ENCODE data around the gene PSIP1.

Gene PSIP1

DNA sequence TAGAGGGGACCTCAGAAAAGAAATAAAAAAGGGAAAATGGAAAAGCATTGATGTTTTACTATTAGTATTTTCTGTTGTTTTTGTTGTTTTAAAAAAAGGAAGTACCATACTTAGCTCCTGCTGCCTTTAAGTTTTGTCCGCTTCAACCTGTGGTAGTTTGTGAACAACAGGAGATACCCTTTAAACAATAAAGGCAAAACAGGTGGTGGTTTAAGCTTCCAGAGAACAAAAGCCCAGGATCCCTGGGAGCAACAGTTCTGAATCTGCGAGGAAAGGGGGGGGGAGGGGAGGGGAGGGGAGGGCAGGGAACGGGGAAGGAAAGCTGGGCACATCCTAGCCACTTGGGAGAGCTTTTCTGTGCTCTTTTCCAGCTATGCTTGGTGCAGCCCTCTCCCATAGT is 2.1 kb upstream of the PSIP1 start:
- Histone ChIP-seq H3K27ac (ENCODE audit: low read depth, low read length) (peak overlapping the region; percentile 36), H2BK120ac (ENCODE audit: low read depth, low read length) (no peak overlapping the region)

DNA sequence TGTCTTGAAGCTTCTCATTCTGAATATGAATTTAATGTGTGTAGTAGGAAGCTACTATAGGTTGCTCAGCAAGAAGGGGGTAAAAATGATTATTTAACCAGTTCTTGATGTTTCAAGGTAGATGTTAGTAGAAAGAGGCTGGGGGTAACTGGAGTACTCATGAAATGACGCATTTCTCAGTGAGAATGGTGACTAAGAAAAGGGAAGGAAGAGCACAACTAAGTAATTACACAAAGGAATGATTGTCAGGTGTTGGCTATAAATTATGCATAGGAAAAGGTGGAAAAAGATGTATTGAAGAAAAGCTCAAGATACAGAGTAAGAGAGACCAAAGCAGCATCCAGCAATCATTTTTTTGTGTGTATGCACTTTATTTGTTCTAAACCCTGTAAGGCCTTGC is 1.4 kb upstream of the PSIP1 start:
- peaks cover 24% of the 10 kb centered on the region for H3K79me2 ChIP-seq (ENCODE audit: control insufficient read depth, insufficient read depth, low read length)
- no peak overlapping the region for H4K8ac ChIP-seq (ENCODE audit: low read depth, low read length)
- H2BK120ac ChIP-seq (ENCODE audit: low read depth, low read length): no peak overlapping the region
- no peaks in the 10 kb centered on the region for H3K36me3 ChIP-seq (ENCODE audit: control insufficient read depth, insufficient read depth, low read length)
- peaks cover 10% of the 10 kb centered on the region for H3K4me1 ChIP-seq (ENCODE audit: control insufficient read depth, low read depth, low read length)
- peak; percentile 28 for DNase-seq
- H3K79me1 ChIP-seq (ENCODE audit: low read length): peaks cover 3% of the 10 kb centered on the region
- no peak overlapping the region for H2BK5ac ChIP-seq (ENCODE audit: low read length)
- no peak overlapping the region for H2AK5ac ChIP-seq (ENCODE audit: low read length)
- H3K4me2 ChIP-seq (ENCODE audit: low read length): no peak overlapping the region
- H3K9ac ChIP-seq (ENCODE audit: low read length): peak overlapping the region; percentile 55
- no CpG with 5 or more reads among the region's 1 CpG for WGBS (ENCODE audit: extremely low coverage, insufficient coverage, low lambda C conversion rate)
- H4K5ac ChIP-seq (ENCODE audit: low read length): no peak overlapping the region
- peak overlapping the region; percentile 26 for H3K27ac ChIP-seq (ENCODE audit: low read depth, low read length)
- no peak overlapping the region for H3K4me3 ChIP-seq (ENCODE audit: low read length)
- H3K4ac ChIP-seq (ENCODE audit: low read depth, low read length): peak overlapping the region; percentile 81
- H3K27me3 ChIP-seq (ENCODE audit: insufficient read depth, low read length, poor library complexity): no peaks in the 10 kb centered on the region
- H3K18ac ChIP-seq (ENCODE audit: low read length): peak overlapping the region; percentile 90
- no peak overlapping the region for H3K23ac ChIP-seq (ENCODE audit: low read length)
- peak overlapping the region; percentile 85 for H2BK15ac ChIP-seq (replicated peaks; ENCODE audit: low read depth)
- peak overlapping the region; percentile 76 for H3K56ac ChIP-seq (ENCODE audit: low read length)

More for the DNA sequence above, 2.1 kb upstream of the PSIP1 start:
- no peak overlapping the region for H2AK5ac ChIP-seq (ENCODE audit: low read length)
- H3K27me3 ChIP-seq (ENCODE audit: insufficient read depth, low read length, poor library complexity): no peaks in the 10 kb centered on the region
- peak overlapping the region; percentile 57 for H3K18ac ChIP-seq (ENCODE audit: low read length)
- H3K23ac ChIP-seq (ENCODE audit: low read length): no peak overlapping the region
- H3K36me3 ChIP-seq (ENCODE audit: control insufficient read depth, insufficient read depth, low read length): no peaks in the 10 kb centered on the region
- H3K4me3 ChIP-seq (ENCODE audit: low read length): no peak overlapping the region
- peak overlapping the region; percentile 83 for H3K56ac ChIP-seq (ENCODE audit: low read length)
- peak; percentile 64 for DNase-seq
- peak overlapping the region; percentile 62 for H2BK5ac ChIP-seq (ENCODE audit: low read length)
- no peak overlapping the region for H4K5ac ChIP-seq (ENCODE audit: low read length)
- peaks cover 21% of the 10 kb centered on the region for H3K79me2 ChIP-seq (ENCODE audit: control insufficient read depth, insufficient read depth, low read length)
- H3K9ac ChIP-seq (ENCODE audit: low read length): peak overlapping the region; percentile 52
- H3K4ac ChIP-seq (ENCODE audit: low read depth, low read length): peak overlapping the region; percentile 45
- peaks cover 10% of the 10 kb centered on the region for H3K4me1 ChIP-seq (ENCODE audit: control insufficient read depth, low read depth, low read length)
- peaks cover 3% of the 10 kb centered on the region for H3K79me1 ChIP-seq (ENCODE audit: low read length)
- H3K4me2 ChIP-seq (ENCODE audit: low read length): peak overlapping the region; percentile 38
- H2BK15ac ChIP-seq (replicated peaks; ENCODE audit: low read depth): no peak overlapping the region
- no peak overlapping the region for H4K8ac ChIP-seq (ENCODE audit: low read depth, low read length)
- WGBS (ENCODE audit: extremely low coverage, insufficient coverage, low lambda C conversion rate): no CpG with 5 or more reads among the region's 3 CpGs

DNA sequence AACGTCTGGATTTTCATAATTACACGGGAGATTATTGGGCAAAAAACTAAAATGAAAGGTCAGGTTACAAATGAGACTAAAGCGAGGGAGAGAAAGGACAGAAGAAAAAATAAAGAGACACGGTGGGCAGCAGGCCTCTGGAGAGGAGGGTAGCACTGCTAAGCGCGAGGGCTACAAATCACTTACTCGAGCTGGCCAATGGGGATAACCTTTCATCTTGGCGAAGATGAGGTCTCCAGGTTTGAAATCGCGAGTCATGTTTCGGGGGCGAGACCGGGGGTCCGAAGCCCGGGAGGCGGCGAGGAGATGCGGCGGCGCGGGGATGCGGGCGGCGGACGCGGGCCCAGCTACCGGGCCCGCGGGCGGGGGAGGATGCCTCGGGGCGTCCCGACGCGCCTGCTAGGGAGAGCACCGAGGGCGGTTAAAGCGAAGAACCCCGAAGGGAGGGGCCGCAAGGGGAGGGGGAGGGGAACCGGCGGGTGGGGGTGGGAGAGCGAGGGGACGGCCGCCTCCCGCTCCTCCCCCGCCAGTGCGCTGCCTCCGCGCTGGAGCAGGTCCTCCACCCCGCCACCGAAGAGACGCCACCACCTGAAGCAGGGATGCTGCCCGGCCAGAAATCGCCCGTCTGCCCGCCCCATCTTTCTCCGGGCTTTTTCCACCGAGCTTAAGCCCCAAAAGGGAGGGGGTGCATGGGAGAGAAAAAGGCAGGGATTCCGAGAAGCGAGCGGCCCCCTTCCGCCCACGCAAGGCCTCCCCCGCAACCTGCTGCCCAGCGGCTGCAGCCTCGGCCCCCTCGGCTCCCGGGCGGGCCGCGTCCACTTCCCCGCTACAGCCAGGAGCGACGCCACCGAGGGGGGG is 610 bp downstream of the PSIP1 start:
- H3K27me3 ChIP-seq (ENCODE audit: insufficient read depth, low read length, poor library complexity): no peaks in the 10 kb centered on the region
- H4K8ac ChIP-seq (ENCODE audit: low read depth, low read length): no peak overlapping the region
- H3K79me2 ChIP-seq (ENCODE audit: control insufficient read depth, insufficient read depth, low read length): peaks cover 32% of the 10 kb centered on the region
- H2BK120ac ChIP-seq (ENCODE audit: low read depth, low read length): peak overlapping the region; percentile 79
- peak overlapping the region; percentile 89 for H3K9ac ChIP-seq (ENCODE audit: low read length)
- peaks cover 6% of the 10 kb centered on the region for H3K79me1 ChIP-seq (ENCODE audit: low read length)
- no peak overlapping the region for H3K23ac ChIP-seq (ENCODE audit: low read length)
- peak overlapping the region; percentile 14 for H2BK5ac ChIP-seq (ENCODE audit: low read length)
- H3K36me3 ChIP-seq (ENCODE audit: control insufficient read depth, insufficient read depth, low read length): peaks cover 2% of the 10 kb centered on the region
- peak overlapping the region; percentile 87 for H3K56ac ChIP-seq (ENCODE audit: low read length)
- peak; percentile 73 for DNase-seq
- peak overlapping the region; percentile 74 for H3K4me3 ChIP-seq (ENCODE audit: low read length)
- H3K4ac ChIP-seq (ENCODE audit: low read depth, low read length): peak overlapping the region; percentile 74
- H3K4me1 ChIP-seq (ENCODE audit: control insufficient read depth, low read depth, low read length): peaks cover 10% of the 10 kb centered on the region
- H3K4me2 ChIP-seq (ENCODE audit: low read length): peak overlapping the region; percentile 56
- no peak overlapping the region for H2AK5ac ChIP-seq (ENCODE audit: low read length)
- H2BK15ac ChIP-seq (replicated peaks; ENCODE audit: low read depth): no peak overlapping the region
- peak overlapping the region; percentile 97 for H3K18ac ChIP-seq (ENCODE audit: low read length)
- H4K5ac ChIP-seq (ENCODE audit: low read length): no peak overlapping the region
- H3K27ac ChIP-seq (ENCODE audit: low read depth, low read length): peak overlapping the region; percentile 97
- no CpG with 5 or more reads among the region's 76 CpGs for WGBS (ENCODE audit: extremely low coverage, insufficient coverage, low lambda C conversion rate)

DNA sequence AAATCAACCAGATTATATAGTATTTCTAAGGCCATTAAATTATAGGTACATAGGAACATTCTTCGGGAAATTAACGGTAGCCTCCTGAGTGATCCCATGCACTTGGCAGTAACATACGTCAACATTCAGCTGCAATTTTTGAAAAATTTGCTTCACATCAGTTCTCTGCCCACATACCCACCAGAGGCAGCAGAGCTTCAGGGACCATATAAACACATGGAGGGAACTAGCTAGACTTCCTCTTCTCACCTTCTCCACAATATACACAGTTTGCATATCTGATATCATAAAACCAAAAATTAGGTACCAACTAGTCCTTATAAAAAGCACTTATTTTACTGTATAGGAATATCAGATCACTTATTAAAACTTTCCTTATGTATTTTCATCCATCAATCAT is 4.8 kb downstream of the PSIP1 start:
- peaks cover 2% of the 10 kb centered on the region for H3K4me1 ChIP-seq (ENCODE audit: control insufficient read depth, low read depth, low read length)
- H4K5ac ChIP-seq (ENCODE audit: low read length): no peak overlapping the region
- H3K4me3 ChIP-seq (ENCODE audit: low read length): no peak overlapping the region
- no peak overlapping the region for H3K4me2 ChIP-seq (ENCODE audit: low read length)
- no peak overlapping the region for H4K8ac ChIP-seq (ENCODE audit: low read depth, low read length)
- H3K9ac ChIP-seq (ENCODE audit: low read length): no peak overlapping the region
- peaks cover 53% of the 10 kb centered on the region for H3K79me2 ChIP-seq (ENCODE audit: control insufficient read depth, insufficient read depth, low read length)
- peaks cover 4% of the 10 kb centered on the region for H3K36me3 ChIP-seq (ENCODE audit: control insufficient read depth, insufficient read depth, low read length)
- H3K27ac ChIP-seq (ENCODE audit: low read depth, low read length): no peak overlapping the region
- no peak overlapping the region for H3K23ac ChIP-seq (ENCODE audit: low read length)
- no peak overlapping the region for H3K18ac ChIP-seq (ENCODE audit: low read length)
- no peak overlapping the region for H3K56ac ChIP-seq (ENCODE audit: low read length)
- DNase-seq: no peak
- H3K4ac ChIP-seq (ENCODE audit: low read depth, low read length): no peak overlapping the region
- no peak overlapping the region for H2AK5ac ChIP-seq (ENCODE audit: low read length)
- H2BK15ac ChIP-seq (replicated peaks; ENCODE audit: low read depth): no peak overlapping the region
- peaks cover 8% of the 10 kb centered on the region for H3K79me1 ChIP-seq (ENCODE audit: low read length)
- no peak overlapping the region for H2BK120ac ChIP-seq (ENCODE audit: low read depth, low read length)
- WGBS (ENCODE audit: extremely low coverage, insufficient coverage, low lambda C conversion rate): no CpG with 5 or more reads among the region's 3 CpGs
- H2BK5ac ChIP-seq (ENCODE audit: low read length): no peak overlapping the region
- no peaks in the 10 kb centered on the region for H3K27me3 ChIP-seq (ENCODE audit: insufficient read depth, low read length, poor library complexity)

DNA sequence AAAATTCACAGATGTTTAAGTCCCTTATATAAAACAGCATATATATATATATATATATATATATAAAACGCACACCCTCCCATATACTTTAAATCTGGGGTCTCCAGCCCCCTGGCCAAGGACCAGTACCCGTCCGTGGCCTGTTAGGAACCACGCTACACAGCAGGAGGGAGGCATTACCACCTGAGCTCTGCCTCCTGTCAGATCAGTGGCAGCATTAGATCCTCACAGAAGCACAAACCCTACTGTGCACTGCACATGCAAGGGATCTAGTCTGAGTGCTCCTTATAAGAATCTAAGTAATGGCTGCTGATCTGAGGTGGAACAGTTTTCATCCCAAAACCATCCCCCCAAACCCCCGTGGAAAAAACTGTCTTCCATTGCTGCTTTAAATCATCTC is 9.0 kb downstream of the PSIP1 start:
- H2BK120ac ChIP-seq (ENCODE audit: low read depth, low read length): no peak overlapping the region
- DNase-seq: no peak
- no peak overlapping the region for H2AK5ac ChIP-seq (ENCODE audit: low read length)
- H3K27ac ChIP-seq (ENCODE audit: low read depth, low read length): no peak overlapping the region
- no peak overlapping the region for H4K5ac ChIP-seq (ENCODE audit: low read length)
- H3K4me1 ChIP-seq (ENCODE audit: control insufficient read depth, low read depth, low read length): no peaks in the 10 kb centered on the region
- no peak overlapping the region for H3K23ac ChIP-seq (ENCODE audit: low read length)
- no peak overlapping the region for H3K4me2 ChIP-seq (ENCODE audit: low read length)
- H3K18ac ChIP-seq (ENCODE audit: low read length): no peak overlapping the region
- WGBS (ENCODE audit: extremely low coverage, insufficient coverage, low lambda C conversion rate): no CpG with 5 or more reads among the region's 5 CpGs
- H3K4me3 ChIP-seq (ENCODE audit: low read length): no peak overlapping the region
- peaks cover 4% of the 10 kb centered on the region for H3K79me1 ChIP-seq (ENCODE audit: low read length)
- H2BK15ac ChIP-seq (replicated peaks; ENCODE audit: low read depth): no peak overlapping the region
- H3K79me2 ChIP-seq (ENCODE audit: control insufficient read depth, insufficient read depth, low read length): peaks cover 38% of the 10 kb centered on the region
- no peak overlapping the region for H3K56ac ChIP-seq (ENCODE audit: low read length)
- no peak overlapping the region for H2BK5ac ChIP-seq (ENCODE audit: low read length)
- no peak overlapping the region for H3K9ac ChIP-seq (ENCODE audit: low read length)
- H4K8ac ChIP-seq (ENCODE audit: low read depth, low read length): no peak overlapping the region
- H3K4ac ChIP-seq (ENCODE audit: low read depth, low read length): no peak overlapping the region
- H3K27me3 ChIP-seq (ENCODE audit: insufficient read depth, low read length, poor library complexity): no peaks in the 10 kb centered on the region
- peaks cover 4% of the 10 kb centered on the region for H3K36me3 ChIP-seq (ENCODE audit: control insufficient read depth, insufficient read depth, low read length)

Data from mesendoderm (in vitro differentiated cells).